Stomach (tissue), 19 donors: ENCODE data around the gene C2orf68. TPM values are rescaled to one million over a fixed set of nuclear protein-coding genes. Genes with fewer than 3 reads are reported as not detected.
"Not testable (repeated sequence)": the region's sequence is repeated elsewhere in the genome, so short reads cannot be mapped to it uniquely, and the experiment has no call there.

ENCODE experiments used
- DNase-seq, 2 donors: peaks; one replicate each; pipeline versions ENCODE4 v3.0.0 to v3.0.0-alpha.2; 2013 to 2019
- H3K27ac ChIP-seq, 5 donors: fragments of 200-600 bp in 4 of 5; sonication (generic) in 4 of 5; one replicate each; pipeline ENCODE4 v1.5.1; 2013 to 2019; ENCODE audit warnings: mild to moderate bottlenecking in 1 of 5, moderate library complexity in 1 of 5
- H3K27me3 ChIP-seq, 3 donors: fragments of 200-600 bp; sonication (generic); one replicate each; pipeline ENCODE4 v1.5.1; 2017 to 2019; ENCODE audit warnings: mixed run types in 1 of 3
- H3K36me3 ChIP-seq, 4 donors: fragments of 200-600 bp; sonication (generic); 1 replicate in 3 of 4; 2 replicates in 1 of 4; pipeline ENCODE4 v1.5.1; 2016 to 2019
- H3K4me1 ChIP-seq, 4 donors: fragments of 200-600 bp; sonication (generic); one replicate each; pipeline ENCODE4 v1.5.1; 2016 to 2019
- H3K4me3 ChIP-seq, 4 donors: fragments of 200-600 bp; sonication (generic) in 3 of 4; one replicate each; pipeline ENCODE4 v1.5.1; 2016 to 2019; ENCODE audit warnings: mild to moderate bottlenecking in 1 of 4
- H3K9me3 ChIP-seq, 4 donors: fragments of 200-600 bp; sonication (generic); one replicate each; pipeline ENCODE4 v1.5.1; 2016 to 2019
- CTCF ChIP-seq, 7 experiments: fragments of 450-650 bp in 4 of 7; fragments of 200-600 bp in 3 of 7; sonication (generic) in 3 of 7; IDR thresholded peaks; one replicate each; pipeline ENCODE4 v1.5.1; 2016 to 2019; ENCODE audit warnings: antibody characterized with exemption in 7 of 7, control low read depth in 2 of 7, mild to moderate bottlenecking in 1 of 7
- EP300 ChIP-seq: sonication (generic); formaldehyde crosslinking; IDR thresholded peaks from one replicate; pipeline ENCODE4 v1.6.1; 2017; ENCODE audit warnings: antibody characterized with exemption
- POLR2A ChIP-seq, 4 donors: fragments of 450-650 bp; IDR thresholded peaks; one replicate each; pipeline ENCODE4 v1.6.1; 2016; ENCODE audit warnings: antibody characterized with exemption in 4 of 4, control low read depth in 2 of 4, mild to moderate bottlenecking in 1 of 4, moderate library complexity in 1 of 4
- POLR2AphosphoS5 ChIP-seq, 3 donors: sonication (generic); formaldehyde crosslinking; IDR thresholded peaks; one replicate each; pipeline ENCODE4 v1.6.1; 2016; ENCODE audit warnings: antibody characterized with exemption in 3 of 3
- WGBS, 5 donors: extraction: QIAGEN DNeasy Blood & Tissue Kit in 3 of 5; methylation state at CpG; one replicate each; pipeline versions ENCODE4 v1.1.5 to v1.1.7; 2013 to 2018; 5-methylcytosine and 5-hydroxymethylcytosine counted together
- intact Hi-C: fragments of 100-400 bp; cut with DNase I; formaldehyde crosslinking; loops from one replicate; pipeline ENCODE4 v1.15.1; 2023; ENCODE audit warnings: low total_unique reads
- long read RNA-seq, 10 donors: transcript quantifications; one replicate each; lab custom pipeline, GENCODE V29; 2026
- polyA plus RNA-seq, 3 donors: library from polyadenylated mRNA; stranded (reverse); fragments of 200-250 nt; gene quantifications; one replicate each; pipeline ENCODE4 v1.2.3, GENCODE V29; 2013
- total RNA-seq, 5 donors: library from RNA; depleted of rRNA; stranded (reverse); fragments of >200 nt; gene quantifications; one replicate each; pipeline versions ENCODE4 v1.1.0 to v1.2.3, GENCODE V29; 2014 to 2016
- donor health status: healthy with polysubstance abuse.
- donor health status: Bipolar disorder and iron deficiency.
- donor health status: healthy.

C2orf68 gene
- 10 to 100 TPM; 12.7 to 40.8 (median 19.7) TPM for total RNA-seq
- 10 to 100 TPM; 19.9 to 22.5 (median 20.5) TPM for polyA plus RNA-seq
- long read RNA-seq, donor 1, partial matches to known transcripts, result 0 of 4 reads
- long read RNA-seq, donor 1, other reads (novel, unspliced or antisense), result 0 of 4 reads
- long read RNA-seq, donor 2, transcript C2orf68-202 (2 exons, 1,722 nt), result minor isoform, 5 of 15 reads
- long read RNA-seq, donor 2, transcript C2orf68-201 (4 exons, 2,837 nt), result major isoform, 9 of 15 reads
- long read RNA-seq, donor 2, partial matches to known transcripts, result 0 of 15 reads
- long read RNA-seq, donor 2, other reads (novel, unspliced or antisense), result 0 of 15 reads
- long read RNA-seq, donor 3, partial matches to known transcripts, result 0 of 4 reads
- long read RNA-seq, donor 3, other reads (novel, unspliced or antisense), result 0 of 4 reads
- long read RNA-seq, donor 4, partial matches to known transcripts, result 0 of 2 reads
- long read RNA-seq, donor 4, other reads (novel, unspliced or antisense), result 0 of 2 reads
- long read RNA-seq, donor 5, transcript C2orf68-201 (4 exons, 2,837 nt), result major isoform, 5 of 13 reads
- long read RNA-seq, donor 5, partial matches to known transcripts, result 0 of 13 reads
- long read RNA-seq, donor 5, other reads (novel, unspliced or antisense), result 7 of 13 reads
- long read RNA-seq, donor 6, result 0 reads
- long read RNA-seq, donor 7, transcript C2orf68-201 (4 exons, 2,837 nt), result major isoform, 5 of 12 reads
- long read RNA-seq, donor 7, partial matches to known transcripts, result 0 of 12 reads
- long read RNA-seq, donor 7, other reads (novel, unspliced or antisense), result 0 of 12 reads
- long read RNA-seq, donor 8, partial matches to known transcripts, result 0 of 3 reads
- long read RNA-seq, donor 8, other reads (novel, unspliced or antisense), result 0 of 3 reads
- long read RNA-seq, donor 9, partial matches to known transcripts, result 0 of 12 reads
- long read RNA-seq, donor 9, other reads (novel, unspliced or antisense), result 9 of 12 reads
- long read RNA-seq, donor 10, partial matches to known transcripts, result 0 of 1 reads
- long read RNA-seq, donor 10, other reads (novel, unspliced or antisense), result 0 of 1 reads

GRCh38 chr2:85611705-85612587 lies at the start of gene C2orf68:
TSS of gene C2orf68 (minus strand) at chr2:85612066. CDS start at chr2:85611984, 82 bp downstream.
- Histone ChIP-seq H3K4me1 (peaks cover 34 to 62% (median 58%) of the 10 kb centered on the region in 4 donors), H3K27me3 (no peaks in the 10 kb centered on the region), H3K36me3 (peaks cover 9 to 29% (median 21%) of the 10 kb centered on the region in 4 donors), H3K9me3 (no peaks in the 10 kb centered on the region), H3K27ac (peak within 1 kb of the TSS; percentile 85 to 96 (median 90)), H3K4me3 (peak within 1 kb of the TSS; percentile 85 to 98 (median 94))
- DNase-seq, result peak; percentile 92 to 97
- TF ChIP-seq CTCF (IDR thresholded peaks at IDR 0.05) (no peak), EP300 (no peak), POLR2A (IDR thresholded peaks at IDR 0.05) (peak in 1 of 4 donors; percentile 16), POLR2AphosphoS5 (IDR thresholded peaks at IDR 0.05) (peak; percentile 48 to 92 (median 73))
- intact Hi-C loops, result no loop called here
- WGBS, 5 donors, result 8 to 23% (median 10%) methylated on average over 32 to 73 of the region's 73 CpGs

- intact Hi-C loops, result no loop called here
Observed at GRCh38 chr2:85661139-85661858, 49.4 kb upstream of the C2orf68 start.

GRCh38 chr2:85660725-85661124 lies 48.9 kb upstream of the C2orf68 start:
- H3K9me3 ChIP-seq, result no peaks in the 10 kb centered on the region
- no peak for DNase-seq
- H3K27ac ChIP-seq, result peak overlapping the region in 2 of 5 donors; percentile 35 to 56
- H3K27me3 ChIP-seq, result no peaks in the 10 kb centered on the region
- WGBS, 5 donors, result 77 to 87% (median 85%) methylated on average over 4 to 7 of the region's 7 CpGs
- no peak overlapping the region for H3K4me3 ChIP-seq
- peaks cover 2 to 40% (median 30%) of the 10 kb centered on the region in 4 donors for H3K36me3 ChIP-seq
- TF ChIP-seq EP300 (no peak), POLR2A (IDR thresholded peaks at IDR 0.05) (no peak), CTCF (IDR thresholded peaks at IDR 0.05) (no peak), POLR2AphosphoS5 (IDR thresholded peaks at IDR 0.05) (no peak)
- H3K4me1 ChIP-seq, result peaks cover 0 to 17% (median 4%) of the 10 kb centered on the region in 4 donors
- intact Hi-C loops, result no loop called here

More at GRCh38 chr2:85661139-85661858, 49.4 kb upstream of the C2orf68 start:
- Histone ChIP-seq H3K4me3 (no peak overlapping the region), H3K27ac (peak overlapping the region in 4 of 5 donors; percentile 35 to 56 (median 36)), H3K4me1 (peaks cover 0 to 17% (median 4%) of the 10 kb centered on the region in 4 donors), H3K27me3 (no peaks in the 10 kb centered on the region), H3K9me3 (no peaks in the 10 kb centered on the region), H3K36me3 (peaks cover 2 to 34% (median 24%) of the 10 kb centered on the region in 4 donors)
- TF ChIP-seq POLR2A (IDR thresholded peaks at IDR 0.05) (no peak), EP300 (no peak), CTCF (IDR thresholded peaks at IDR 0.05) (no peak), POLR2AphosphoS5 (IDR thresholded peaks at IDR 0.05) (no peak)
- WGBS, 5 donors, result 70 to 84% (median 79%) methylated on average over 7 to 14 of the region's 14 CpGs
- no peak for DNase-seq

- Histone ChIP-seq H3K27ac (peak overlapping the region in 1 of 5 donors; percentile 56), H3K36me3 (peaks cover 2 to 41% (median 31%) of the 10 kb centered on the region in 4 donors), H3K4me1 (peaks cover 0 to 17% (median 4%) of the 10 kb centered on the region in 4 donors)
- 91 to 98% (median 94%) methylated on average over 11 of the region's 11 CpGs for WGBS, 5 donors
- H3K4me3 ChIP-seq, intact Hi-C loops, DNase-seq, H3K9me3 ChIP-seq, H3K27me3 ChIP-seq: not testable (repeated sequence)
Observed at GRCh38 chr2:85660301-85660700, 48.4 kb upstream of the C2orf68 start.
